HEK293T (cell line): ENCODE data around the gene C4orf51.

Source experiments
- ARNT ChIP-seq: fragments of 450-650 bp; IDR thresholded peaks from 2 replicates; pipeline ENCODE4 v1.6.1; 2017; ENCODE audit warnings: mild to moderate bottlenecking
- CTBP1 ChIP-seq: fragments of 450-650 bp; IDR thresholded peaks from 2 replicates; pipeline ENCODE4 v1.6.1; 2016; ENCODE audit warnings: borderline replicate concordance
- FOXA1 ChIP-seq: fragments of 450-650 bp; IDR thresholded peaks from 2 replicates; pipeline ENCODE4 v1.6.1; 2016; ENCODE audit warnings: mild to moderate bottlenecking
- FOXK2 ChIP-seq: fragments of 450-650 bp; IDR thresholded peaks from 2 replicates; pipeline ENCODE4 v1.6.1; 2016; ENCODE audit warnings: mild to moderate bottlenecking
- L3MBTL2 ChIP-seq: fragments of 450-650 bp; conservative IDR thresholded peaks from 2 replicates; pipeline ENCODE4 v1.6.1; 2016; ENCODE audit warnings: mild to moderate bottlenecking
- NFRKB ChIP-seq: fragments of 450-650 bp; IDR thresholded peaks from 2 replicates; pipeline ENCODE4 v1.6.1; 2016; ENCODE audit warnings: mild to moderate bottlenecking, moderate library complexity
- SP1 ChIP-seq: fragments of 450-650 bp; IDR thresholded peaks from 2 replicates; pipeline ENCODE4 v1.6.1; 2017
- SUZ12 ChIP-seq: fragments of 450-650 bp; IDR thresholded peaks from 2 replicates; pipeline ENCODE4 v1.6.1; 2016; ENCODE audit warnings: mild to moderate bottlenecking
- TARDBP ChIP-seq: fragments of 450-650 bp; IDR thresholded peaks from 2 replicates; pipeline ENCODE4 v1.6.1; 2016

DNA sequence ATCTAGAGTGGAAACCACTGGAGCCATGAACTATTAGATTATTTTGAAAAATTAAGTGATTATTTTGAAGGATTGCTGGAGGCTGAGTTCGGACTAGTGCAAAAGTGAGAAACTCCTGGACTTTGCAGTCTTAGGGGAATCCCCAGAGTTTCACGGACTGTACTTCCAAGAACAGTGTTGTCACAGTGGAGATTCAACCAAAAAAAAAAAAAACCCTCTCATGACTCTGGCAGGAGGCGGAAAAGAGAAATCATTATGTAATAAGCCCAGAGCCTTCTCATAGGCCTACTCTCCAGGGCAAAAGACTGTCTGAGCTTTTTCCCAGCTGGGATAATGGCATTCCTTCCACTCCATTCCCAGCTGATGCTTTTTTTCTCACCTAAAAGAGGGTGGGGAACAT lies 16.8 kb upstream of the C4orf51 start:
- TF ChIP-seq ARNT (no peak), SUZ12 (no peak), SP1 (no peak), NFRKB (no peak), FOXK2 (no peak), L3MBTL2 (no peak), TARDBP (no peak), CTBP1 (no peak), FOXA1 (no peak)
